K562 (cell line): ENCODE results near the gene SOAT2. TPM values are rescaled to one million over a fixed set of nuclear protein-coding genes. Genes with fewer than 3 reads are reported as not detected.

Experiments
- ATAC-seq: fragments of 200-7000 bp; cut with Tn5 transposase; 3 replicates; pipeline ENCODE4 v1.9.1; 2020; ENCODE audit warnings: moderate library complexity
- BruUV-seq: library from RNA; stranded (reverse); fragments of 400-500 nt; replicated peaks from 2 replicates; lab custom pipeline; 2021; lab: Mats Ljungman, UMichigan
- CTCF ChIA-PET: fragments of 300-600 bp; formaldehyde crosslinking; extraction: SDS; loops from one replicate; lab custom pipeline; 2021; ENCODE audit warnings: low intra/inter-chr PET ratio; lab: Yijun Ruan, JAX
- POLR2A ChIA-PET: fragments of 300-600, 350-650 bp; sonication (Branson Sonifier 250); formaldehyde crosslinking; extraction: SDS; loops from one replicate; lab custom pipeline; 2021; ENCODE audit warnings: antibody characterized with exemption, inconsistent platforms; lab: Yijun Ruan, JAX
- DNase-seq, 4 experiments: peaks; one replicate each; pipeline versions ENCODE4 v3.0.0 to v3.0.0-alpha.2; 2011 to 2018; ENCODE audit warnings: low spot score in 3 of 4, mixed read lengths in 3 of 4; ENCODE audit errors: extremely low read depth in 1 of 4
- FAIRE-seq: peaks from 2 replicates; lab custom pipeline; 2011; peaks lifted over from hg19 to GRCh38; lab: Jason Lieb, UNC
- H2AFZ ChIP-seq: 2 replicates; pipeline ENCODE4 v1.6.0; 2011; ENCODE audit warnings: low read depth, low read length, control low read depth, inconsistent platforms
- H3K27ac ChIP-seq: fragments of 200-600 bp; 3 replicates; pipeline ENCODE4 v1.8.0; 2011; ENCODE audit warnings: low read depth, mild to moderate bottlenecking, control low read depth, inconsistent platforms, low read length, moderate library complexity, mixed read lengths; ENCODE audit errors: extremely low read depth
- H3K27me3 ChIP-seq, 2 experiments: fragments of 300-600 bp in 1 of 2; 2 replicates in 1 of 2; 3 replicates in 1 of 2; pipeline versions ENCODE4 v1.6.0 to v1.8.0; 2011; ENCODE audit warnings: inconsistent platforms in 2 of 2, low read length in 2 of 2, mild to moderate bottlenecking in 1 of 2, mixed read lengths in 1 of 2, moderate library complexity in 1 of 2; ENCODE audit not compliant: control insufficient read depth in 2 of 2, insufficient read depth in 2 of 2
- H3K36me3 ChIP-seq: fragments of 300-600 bp; 3 replicates; pipeline ENCODE4 v1.8.0; 2011; ENCODE audit warnings: mild to moderate bottlenecking, low read length, inconsistent platforms; ENCODE audit not compliant: control insufficient read depth, insufficient read depth
- H3K4me1 ChIP-seq, 2 experiments: fragments of 200-600 bp in 1 of 2; replicated peaks in 1 of 2; 2 replicates in 1 of 2; 3 replicates in 1 of 2; pipeline versions ENCODE4 v1.5.1 to v1.8.0; 2011; ENCODE audit warnings: inconsistent platforms in 2 of 2, low read length in 2 of 2, mild to moderate bottlenecking in 1 of 2, mixed read lengths in 1 of 2, moderate library complexity in 1 of 2; ENCODE audit not compliant: control insufficient read depth in 2 of 2, insufficient read depth in 2 of 2
- H3K4me2 ChIP-seq: 2 replicates; pipeline ENCODE4 v1.6.1; 2011; ENCODE audit warnings: low read length, control low read depth, inconsistent platforms, mixed read lengths; ENCODE audit not compliant: insufficient read depth
- H3K4me3 ChIP-seq: fragments of 200-600 bp; sonication (generic), shearing (Covaris generic); 2 replicates; pipeline ENCODE4 v1.5.1; 2016; ENCODE audit warnings: control low read depth, inconsistent platforms
- H3K79me2 ChIP-seq: fragments of 200-600 bp; 3 replicates; pipeline ENCODE4 v1.8.0; 2011; ENCODE audit warnings: low read length, inconsistent platforms; ENCODE audit not compliant: control insufficient read depth, insufficient read depth
- H3K9ac ChIP-seq, 2 experiments: 2 replicates each; pipeline versions ENCODE4 v1.6.0 to v1.6.1; 2011; ENCODE audit warnings: low read depth in 2 of 2, low read length in 2 of 2, control low read depth in 1 of 2, inconsistent platforms in 1 of 2, mild to moderate bottlenecking in 1 of 2, mixed read lengths in 1 of 2; ENCODE audit not compliant: insufficient read depth in 1 of 2
- H3K9me1 ChIP-seq: one replicate; pipeline ENCODE4 v1.6.0; 2011; ENCODE audit warnings: inconsistent platforms, mild to moderate bottlenecking, low read length, moderate library complexity; ENCODE audit not compliant: control insufficient read depth, insufficient read depth
- H3K9me3 ChIP-seq: replicated peaks from 2 replicates; pipeline ENCODE4 v1.5.1; 2011; ENCODE audit warnings: low read depth, low read length, inconsistent platforms; ENCODE audit not compliant: control insufficient read depth, insufficient read depth
- H4K20me1 ChIP-seq: replicated peaks from 2 replicates; pipeline ENCODE4 v1.6.1; 2011; ENCODE audit warnings: low read length, inconsistent platforms, mixed read lengths; ENCODE audit not compliant: control insufficient read depth, insufficient read depth
- CREB1 ChIP-seq, 2 experiments: sonication (generic) in 1 of 2; formaldehyde crosslinking in 1 of 2; IDR thresholded peaks; 2 replicates each; pipeline versions ENCODE4 v1.6.1 to v1.8.0; 2012 to 2022; ENCODE audit warnings: inconsistent platforms in 1 of 2, mild to moderate bottlenecking in 1 of 2, missing genetic modification reagents in 1 of 2, moderate library complexity in 1 of 2
- HNRNPL ChIP-seq: fragments of 200-400 bp; formaldehyde crosslinking; IDR thresholded peaks from 2 replicates; pipeline ENCODE4 v1.6.1; 2017; ENCODE audit warnings: low read depth, mild to moderate bottlenecking, low read length
- KDM1A ChIP-seq, 2 experiments: fragments of 450-650 bp; IDR thresholded peaks; 2 replicates each; pipeline ENCODE4 v1.6.1; 2016; ENCODE audit warnings: mild to moderate bottlenecking in 2 of 2
- POLR3A ChIP-seq: IDR thresholded peaks from 2 replicates; pipeline ENCODE4 v1.6.1; 2011; ENCODE audit warnings: borderline replicate concordance, mild to moderate bottlenecking, moderate library complexity; ENCODE audit not compliant: insufficient read length, insufficient read depth; ENCODE audit errors: extremely low read depth
- RFX1 ChIP-seq: fragments of 450-650 bp; IDR thresholded peaks from 2 replicates; pipeline ENCODE4 v1.6.1; 2016; ENCODE audit warnings: mild to moderate bottlenecking, moderate library complexity
- TBP ChIP-seq: optimal IDR thresholded peaks from 2 replicates; pipeline ENCODE3; 2011; ENCODE audit warnings: low read depth, low read length, improper control_type of control experiment
- TFE3 ChIP-seq: fragments of 450-650 bp; formaldehyde crosslinking; IDR thresholded peaks from 2 replicates; pipeline ENCODE4 v1.4.0; 2020; ENCODE audit warnings: mild to moderate bottlenecking, mixed read lengths
- ZNF551 ChIP-seq: fragments of 250-450 bp; sonication (Bioruptor Pico); IDR thresholded peaks from 2 replicates; pipeline ENCODE4 v1.5.0; 2021; ENCODE audit warnings: mild to moderate bottlenecking, moderate library complexity
- WGBS: fragments of 100-300 bp; shearing (Covaris generic); methylation state at CpG from one replicate; pipeline ENCODE4 v1.1.6; 2016; ENCODE audit warnings: low coverage, mixed read lengths; ENCODE audit not compliant: insufficient coverage; ENCODE audit errors: missing lambda C conversion rate; 5-methylcytosine and 5-hydroxymethylcytosine counted together
- in situ Hi-C: fragments of 300-500 bp; cut with MboI; formaldehyde crosslinking; loops from 4 replicates; pipeline ENCODE4 v1.15.0; 2018; ENCODE audit warnings: inconsistent platforms, mixed read lengths
- intact Hi-C: fragments of 100-400 bp; cut with micrococcal nuclease; formaldehyde crosslinking; loops from 2 replicates; pipeline ENCODE4 v1.14.2; 2022
- polyA plus RNA-seq, 8 experiments: library from polyadenylated mRNA; depleted of rRNA in 4 of 8; stranded (reverse) in 5 of 8; unstranded in 3 of 8; fragments of >200 nt; fragmentation: Nextera tagmentation in 2 of 8; fragmentation: Illumina TruSeq in 1 of 8; extraction: Ambion mirVana in 2 of 8; extraction: Trizol in 1 of 8; gene quantifications; 2 replicates each; pipeline versions ENCODE4 v1.2.1 to v1.2.3, GENCODE V29; 2011 to 2014; ENCODE audit warnings: inconsistent platforms in 1 of 8, missing spikeins in 1 of 8
- total RNA-seq, 7 experiments: library from RNA; depleted of rRNA in 6 of 7; stranded (reverse); fragments of >200 nt in 6 of 7; fragmentation: Illumina TruSeq in 2 of 7; extraction: Trizol in 2 of 7; gene quantifications; 2 replicates each; pipeline versions ENCODE4 v1.2.1 to v1.2.3, GENCODE V29; 2011 to 2021; ENCODE audit warnings: low replicate concordance in 1 of 7
- TF ChIP-seq, protein P1 (sequence below): IDR thresholded peaks from 3 replicates; pipeline ENCODE4 v1.6.1; 2011; ENCODE audit warnings: borderline replicate concordance, mild to moderate bottlenecking; ENCODE audit not compliant: insufficient read length, insufficient read depth
- TF ChIP-seq, protein P2 (sequence below): sonication (generic); formaldehyde crosslinking; IDR thresholded peaks from 2 replicates; pipeline ENCODE4 v1.5.0; 2020; ENCODE audit warnings: missing genetic modification reagents

SOAT2 gene
- total and polyA plus RNA-seq, 9 of the 15 experiments (the other 6 are each of a cell fraction or from before 2014, with no cell fraction given), result 0.04 TPM; not detected in 8

DNA sequence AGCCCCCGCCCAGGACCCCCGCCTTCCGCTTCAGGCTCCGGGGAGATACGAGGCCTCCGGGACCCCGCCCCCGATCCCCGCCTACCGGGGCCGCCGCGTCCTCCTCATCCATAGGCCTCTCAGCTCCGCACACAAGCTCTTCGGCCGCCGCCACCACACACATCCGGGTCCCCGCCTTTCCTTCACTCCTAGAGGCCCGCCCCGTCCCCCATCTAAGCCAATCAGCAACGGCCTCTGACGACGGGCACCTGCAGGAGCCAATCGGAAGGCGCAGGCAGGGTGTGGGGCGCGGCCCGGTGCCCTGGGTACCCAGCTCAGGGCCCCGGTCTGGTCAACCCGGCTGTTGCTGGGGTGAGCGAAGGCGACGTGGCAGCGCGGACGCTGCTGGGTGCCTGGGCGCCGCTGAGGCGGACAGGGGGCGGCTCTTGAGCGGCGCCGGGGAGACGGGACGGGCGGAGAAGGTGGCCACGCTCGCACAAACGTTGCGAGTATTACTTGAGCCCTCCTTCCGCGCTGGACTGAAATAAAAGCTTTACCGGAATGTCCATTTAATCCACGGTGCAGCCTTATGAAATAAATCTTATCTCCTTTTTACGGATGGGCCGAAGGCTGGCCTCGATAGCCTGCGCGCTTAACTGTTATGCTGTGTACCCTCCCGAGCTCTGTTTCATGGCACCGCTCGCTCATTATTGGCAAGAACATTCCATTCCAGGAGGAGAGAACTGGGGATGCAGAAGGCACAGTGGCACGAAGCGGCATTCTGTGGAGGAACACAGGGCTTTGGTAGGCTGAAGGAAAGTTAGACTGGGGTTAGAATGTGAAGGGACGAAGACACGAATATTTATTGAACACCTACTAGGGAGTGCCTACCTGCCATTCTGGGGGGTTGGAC, 23.8 kb upstream of the SOAT2 start, which contains the start of gene SPRYD3 (continued):
- TF ChIP-seq HNRNPL, result peak; percentile 89
- TF ChIP-seq TBP, result peak; percentile 73
- TF ChIP-seq, protein P1, sequence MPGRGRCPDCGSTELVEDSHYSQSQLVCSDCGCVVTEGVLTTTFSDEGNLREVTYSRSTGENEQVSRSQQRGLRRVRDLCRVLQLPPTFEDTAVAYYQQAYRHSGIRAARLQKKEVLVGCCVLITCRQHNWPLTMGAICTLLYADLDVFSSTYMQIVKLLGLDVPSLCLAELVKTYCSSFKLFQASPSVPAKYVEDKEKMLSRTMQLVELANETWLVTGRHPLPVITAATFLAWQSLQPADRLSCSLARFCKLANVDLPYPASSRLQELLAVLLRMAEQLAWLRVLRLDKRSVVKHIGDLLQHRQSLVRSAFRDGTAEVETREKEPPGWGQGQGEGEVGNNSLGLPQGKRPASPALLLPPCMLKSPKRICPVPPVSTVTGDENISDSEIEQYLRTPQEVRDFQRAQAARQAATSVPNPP, result no peak

- H3K79me2 ChIP-seq, result peaks cover 8% of the 10 kb centered on the region; the same call in 2 of the 3 replicates
- DNase-seq (no peak), FAIRE-seq (no peak), ATAC-seq (no peak)
- no peaks in the 10 kb centered on the region for H4K20me1 ChIP-seq
- no peaks in the 10 kb centered on the region for H3K9me3 ChIP-seq
- ChIA-PET CTCF (no interaction called here), POLR2A (no interaction called here)
- BruUV-seq, result no TSS peak
- WGBS, result 17% methylated on average over 2 of the region's 2 CpGs
- H3K27me3 ChIP-seq, result no peaks in the 10 kb centered on the region
- no peak overlapping the region for H3K27ac ChIP-seq
- TF ChIP-seq POLR3A, result no peak
- TF ChIP-seq RFX1, result no peak
- TF ChIP-seq, protein P2, sequence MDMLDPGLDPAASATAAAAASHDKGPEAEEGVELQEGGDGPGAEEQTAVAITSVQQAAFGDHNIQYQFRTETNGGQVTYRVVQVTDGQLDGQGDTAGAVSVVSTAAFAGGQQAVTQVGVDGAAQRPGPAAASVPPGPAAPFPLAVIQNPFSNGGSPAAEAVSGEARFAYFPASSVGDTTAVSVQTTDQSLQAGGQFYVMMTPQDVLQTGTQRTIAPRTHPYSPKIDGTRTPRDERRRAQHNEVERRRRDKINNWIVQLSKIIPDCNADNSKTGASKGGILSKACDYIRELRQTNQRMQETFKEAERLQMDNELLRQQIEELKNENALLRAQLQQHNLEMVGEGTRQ (CRISPR knock-in tag), result no peak
- no peak for TF ChIP-seq CREB1 (IDR thresholded peaks at IDR 0.05)
- TF ChIP-seq CREB1 (CRISPR knock-in tag; IDR thresholded peaks at IDR 0.05), result no peak
- no peak for TF ChIP-seq ZNF551 (CRISPR knock-in tag)
- TF ChIP-seq TFE3 (CRISPR knock-in tag), result no peak
- peak in 1 of 2 experiments; percentile 11; a peak in 1 of 4 replicates for TF ChIP-seq KDM1A (IDR thresholded peaks at IDR 0.05)
- peaks cover 5 to 13% of the 10 kb centered on the region in 2 experiments; a peak in 3 of 5 replicates for H3K4me1 ChIP-seq
- in situ Hi-C loops (no loop called here), intact Hi-C loops (no loop called here)
- H3K9ac ChIP-seq, result no peak overlapping the region
- no peak overlapping the region for H3K4me3 ChIP-seq
- no peak overlapping the region for H3K4me2 ChIP-seq
- no peak overlapping the region for H2AFZ ChIP-seq
- H3K36me3 ChIP-seq, result no peaks in the 10 kb centered on the region
- no peaks in the 10 kb centered on the region for H3K9me1 ChIP-seq
These were observed 20.6 kb upstream of the SOAT2 start for GRCh38 chr12:53082637-53083175.
